Caco-2 (cell line): ENCODE data around the gene CDKAL1. TPM values are rescaled to one million over a fixed set of nuclear protein-coding genes. Genes with fewer than 3 reads are reported as not detected.

Source experiments
- BruUV-seq: library from RNA; stranded (reverse); fragments of 400-500 nt; replicated peaks from 2 replicates; lab custom pipeline; 2021; lab: Mats Ljungman, UMichigan
- CTCF ChIA-PET: fragments of 300-600 bp; sonication (Branson Sonifier 250); formaldehyde crosslinking; loops from one replicate; lab custom pipeline; 2022; ENCODE audit warnings: antibody characterized with exemption; lab: Charles Lee
- POLR2A ChIA-PET: fragments of 300-600 bp; sonication (Branson Sonifier 250); formaldehyde crosslinking; loops from one replicate; lab custom pipeline; 2022; ENCODE audit warnings: antibody characterized with exemption; lab: Charles Lee
- DNase-seq, 2 experiments: peaks; one replicate each; pipeline versions ENCODE4 v3.0.0 to v3.0.0-alpha.2; 2020 to 2022
- H3K27me3 ChIP-seq: replicated peaks from 2 replicates; pipeline ENCODE4 v1.6.0; 2011; ENCODE audit warnings: low read length; ENCODE audit not compliant: control insufficient read depth, insufficient read depth
- H3K36me3 ChIP-seq: 2 replicates; pipeline ENCODE4 v1.5.1; 2011; ENCODE audit warnings: low read length; ENCODE audit not compliant: control insufficient read depth, insufficient read depth
- H3K4me1 ChIP-seq: fragments of 250-450 bp; sonication (Bioruptor Pico); 2 replicates; pipeline ENCODE4 v1.5.1; 2020; ENCODE audit warnings: mild to moderate bottlenecking
- H3K4me3 ChIP-seq: 2 replicates; pipeline ENCODE4 v1.5.1; 2011; ENCODE audit warnings: low read depth, mild to moderate bottlenecking, control low read depth, low read length
- H3K9me3 ChIP-seq: fragments of 250-450 bp; sonication (Bioruptor Pico); 2 replicates; pipeline ENCODE4 v1.5.1; 2020; ENCODE audit warnings: mild to moderate bottlenecking, moderate library complexity
- H3K27ac Mint-ChIP-seq: one replicate; pipeline ENCODE4 v1.8.0; 2022; ENCODE audit warnings: mixed read lengths; ENCODE audit not compliant: unreplicated experiment
- H3K27me3 Mint-ChIP-seq: one replicate; pipeline ENCODE4 v1.8.0; 2022; ENCODE audit warnings: mixed read lengths; ENCODE audit not compliant: insufficient read depth, unreplicated experiment
- H3K36me3 Mint-ChIP-seq: one replicate; pipeline ENCODE4 v1.8.0; 2022; ENCODE audit warnings: mild to moderate bottlenecking, mixed read lengths; ENCODE audit not compliant: insufficient read depth, unreplicated experiment
- H3K4me1 Mint-ChIP-seq: one replicate; pipeline ENCODE4 v1.8.0; 2022; ENCODE audit warnings: low read depth, mixed read lengths; ENCODE audit not compliant: unreplicated experiment
- H3K4me3 Mint-ChIP-seq: one replicate; pipeline ENCODE4 v1.8.0; 2022; ENCODE audit warnings: mild to moderate bottlenecking, moderate library complexity, mixed read lengths; ENCODE audit not compliant: unreplicated experiment
- H3K9me3 Mint-ChIP-seq: one replicate; pipeline ENCODE4 v1.8.0; 2022; ENCODE audit warnings: mixed read lengths; ENCODE audit not compliant: unreplicated experiment
- intact Hi-C: fragments of 100-400 bp; cut with micrococcal nuclease; formaldehyde crosslinking; loops from one replicate; pipeline ENCODE4 v1.10.0; 2022; ENCODE audit not compliant: unreplicated experiment
- total RNA-seq: library from RNA; stranded (reverse); gene quantifications from 2 replicates; pipeline ENCODE4 v1.2.3, GENCODE V29; 2022
- TF ChIP-seq, protein P1 (sequence below), 2 experiments: fragments of 200-600 bp in 1 of 2; IDR thresholded peaks; 1 replicate in 1 of 2; 2 replicates in 1 of 2; pipeline versions ENCODE4 v1.5.1 to v1.8.0; 2011 to 2022; ENCODE audit warnings: antibody characterized with exemption in 1 of 2, control low read depth in 1 of 2, inconsistent platforms in 1 of 2, low read depth in 1 of 2, low read length in 1 of 2, mild to moderate bottlenecking in 1 of 2, moderate library complexity in 1 of 2; ENCODE audit not compliant: insufficient read depth in 1 of 2, severe bottlenecking in 1 of 2, unreplicated experiment in 1 of 2

The CDKAL1 gene
- total RNA-seq, 1 experiment from 2014 or later = 18.7 TPM

DNA sequence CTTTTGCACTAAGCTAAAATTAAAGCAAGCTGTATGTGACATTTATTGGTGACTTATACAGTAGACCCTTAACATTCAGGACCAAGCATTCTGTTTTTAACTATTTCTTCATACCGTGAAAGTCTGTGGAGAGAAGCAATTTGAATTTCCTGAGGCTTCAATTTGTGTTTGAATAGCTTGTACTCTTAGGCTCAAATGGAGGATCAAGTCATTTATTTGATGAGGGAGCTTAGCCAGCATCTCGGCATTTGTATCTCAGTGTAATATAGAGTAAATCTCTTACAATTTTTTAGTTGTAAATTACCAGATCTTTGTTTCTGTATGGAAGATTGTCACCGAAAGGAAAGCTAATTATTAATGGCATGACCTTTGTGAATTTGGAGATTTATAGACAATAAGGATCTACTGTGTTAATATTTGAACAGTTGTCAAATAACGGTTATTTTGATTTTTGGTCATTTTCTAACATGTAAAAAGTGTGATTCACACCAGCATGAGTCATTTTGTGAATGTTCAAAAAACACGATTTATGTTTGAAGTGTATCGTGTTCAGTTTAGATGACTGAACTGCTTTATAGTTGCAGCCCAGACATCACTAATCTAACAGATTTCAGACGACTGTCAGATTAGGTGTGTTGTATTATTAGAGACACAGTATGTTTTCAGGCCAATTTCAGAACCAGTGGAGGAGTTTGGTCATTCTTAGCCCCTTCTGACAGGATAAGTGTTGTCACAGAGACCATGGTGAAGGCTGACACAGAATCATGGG lies 332.9 kb downstream of the CDKAL1 start:
- no peaks in the 10 kb centered on the region for H3K9me3 Mint-ChIP-seq
- no peaks in the 10 kb centered on the region for H3K36me3 Mint-ChIP-seq
- CTCF ChIA-PET = no interaction called here
- H3K4me1 Mint-ChIP-seq = no peaks in the 10 kb centered on the region
- POLR2A ChIA-PET = no interaction called here
- Histone ChIP-seq H3K4me1 (peaks cover 14% of the 10 kb centered on the region), H3K4me3 (no peak overlapping the region), H3K27me3 (no peaks in the 10 kb centered on the region), H3K9me3 (no peaks in the 10 kb centered on the region), H3K36me3 (no peaks in the 10 kb centered on the region)
- no peak overlapping the region for H3K4me3 Mint-ChIP-seq
- TF ChIP-seq, protein P1, sequence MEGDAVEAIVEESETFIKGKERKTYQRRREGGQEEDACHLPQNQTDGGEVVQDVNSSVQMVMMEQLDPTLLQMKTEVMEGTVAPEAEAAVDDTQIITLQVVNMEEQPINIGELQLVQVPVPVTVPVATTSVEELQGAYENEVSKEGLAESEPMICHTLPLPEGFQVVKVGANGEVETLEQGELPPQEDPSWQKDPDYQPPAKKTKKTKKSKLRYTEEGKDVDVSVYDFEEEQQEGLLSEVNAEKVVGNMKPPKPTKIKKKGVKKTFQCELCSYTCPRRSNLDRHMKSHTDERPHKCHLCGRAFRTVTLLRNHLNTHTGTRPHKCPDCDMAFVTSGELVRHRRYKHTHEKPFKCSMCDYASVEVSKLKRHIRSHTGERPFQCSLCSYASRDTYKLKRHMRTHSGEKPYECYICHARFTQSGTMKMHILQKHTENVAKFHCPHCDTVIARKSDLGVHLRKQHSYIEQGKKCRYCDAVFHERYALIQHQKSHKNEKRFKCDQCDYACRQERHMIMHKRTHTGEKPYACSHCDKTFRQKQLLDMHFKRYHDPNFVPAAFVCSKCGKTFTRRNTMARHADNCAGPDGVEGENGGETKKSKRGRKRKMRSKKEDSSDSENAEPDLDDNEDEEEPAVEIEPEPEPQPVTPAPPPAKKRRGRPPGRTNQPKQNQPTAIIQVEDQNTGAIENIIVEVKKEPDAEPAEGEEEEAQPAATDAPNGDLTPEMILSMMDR (IDR thresholded peaks at IDR 0.05; ENCODE audit: insufficient read depth in 1 of 2, low read depth in 1 of 2, low read length in 1 of 2, severe bottlenecking in 1 of 2, unreplicated experiment in 1 of 2) = no peak
- H3K27me3 Mint-ChIP-seq = no peaks in the 10 kb centered on the region
- H3K27ac Mint-ChIP-seq = no peak overlapping the region
- no TSS peak for BruUV-seq
- DNase-seq = no peak
- intact Hi-C loops = no loop called here

DNA sequence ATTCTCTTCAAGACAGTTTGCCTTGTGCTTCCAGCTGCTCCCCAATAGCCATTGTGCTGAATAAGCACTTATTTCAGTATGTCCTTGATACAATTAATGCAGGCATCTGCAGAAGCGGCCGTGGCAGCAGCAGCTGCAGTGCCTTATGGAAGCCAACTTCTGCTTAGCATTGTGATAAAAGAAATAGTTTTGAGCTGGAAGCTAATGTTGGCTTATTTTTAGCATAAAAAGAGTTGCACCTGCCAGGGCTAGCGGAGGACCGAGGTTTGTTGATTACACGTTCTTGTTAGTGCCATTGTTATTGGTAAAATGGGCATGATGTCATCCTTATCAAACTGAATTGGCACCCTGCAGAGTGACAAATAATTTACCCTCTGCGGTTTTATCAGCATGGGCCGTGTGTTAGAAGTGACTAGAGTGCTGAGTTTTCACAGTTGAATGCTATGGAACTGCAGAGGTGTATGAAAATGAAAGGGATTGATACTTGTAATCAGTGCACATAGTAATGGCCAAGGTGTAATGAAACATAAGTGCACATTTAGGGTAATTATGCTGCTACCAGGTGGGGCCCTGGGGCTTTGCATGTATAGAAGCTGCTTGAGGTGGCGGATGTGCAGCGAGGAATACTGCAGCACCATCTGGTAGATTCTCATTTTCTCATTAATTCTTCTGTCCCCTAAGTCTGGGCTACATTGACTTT lies 334.3 kb downstream of the CDKAL1 start:
- Histone ChIP-seq H3K4me1 (peaks cover 14% of the 10 kb centered on the region), H3K27me3 (no peaks in the 10 kb centered on the region), H3K36me3 (no peaks in the 10 kb centered on the region), H3K4me3 (no peak overlapping the region), H3K9me3 (no peaks in the 10 kb centered on the region)
- CTCF ChIA-PET = no interaction called here
- Mint-ChIP-seq H3K27ac (no peak overlapping the region), H3K4me1 (no peaks in the 10 kb centered on the region), H3K9me3 (no peaks in the 10 kb centered on the region), H3K27me3 (no peaks in the 10 kb centered on the region), H3K36me3 (peaks cover 2% of the 10 kb centered on the region), H3K4me3 (no peak overlapping the region)
- DNase-seq = no peak
- POLR2A ChIA-PET = no interaction called here
- no TSS peak for BruUV-seq
- intact Hi-C loops = no loop called here
- TF ChIP-seq, protein P1 (IDR thresholded peaks at IDR 0.05; ENCODE audit: insufficient read depth in 1 of 2, low read depth in 1 of 2, low read length in 1 of 2, severe bottlenecking in 1 of 2, unreplicated experiment in 1 of 2) = no peak

DNA sequence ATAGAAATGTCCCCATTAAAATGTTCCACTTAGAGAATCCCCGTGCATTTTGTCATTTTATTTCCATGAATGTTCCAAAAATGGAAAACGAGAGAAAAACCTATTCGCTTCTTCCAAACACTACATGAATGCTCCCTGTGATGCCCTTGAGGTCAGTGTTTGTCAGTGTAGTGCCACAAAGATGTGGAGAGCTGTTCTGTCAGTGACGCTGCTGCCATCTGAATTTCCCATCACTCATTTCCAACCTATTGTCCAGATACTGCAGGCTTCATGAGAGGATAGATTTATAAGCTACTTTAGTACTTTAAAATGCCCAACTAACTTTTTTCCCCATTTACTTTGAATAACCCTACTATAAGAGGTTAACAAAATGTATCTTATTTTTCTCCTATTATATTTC lies 335.8 kb downstream of the CDKAL1 start:
- H3K9me3 ChIP-seq = no peaks in the 10 kb centered on the region
- no peak overlapping the region for H3K4me3 Mint-ChIP-seq
- peaks cover 6% of the 10 kb centered on the region for H3K36me3 Mint-ChIP-seq
- intact Hi-C loops = loop anchor here (10.0 kb wide), 1 partner anchor 305 kb away; no protein-coding TSS in a partner anchor
- no peaks in the 10 kb centered on the region for H3K27me3 ChIP-seq
- H3K27me3 Mint-ChIP-seq = no peaks in the 10 kb centered on the region
- no TSS peak for BruUV-seq
- no peaks in the 10 kb centered on the region for H3K9me3 Mint-ChIP-seq
- DNase-seq = no peak
- CTCF ChIA-PET = no interaction called here
- peaks cover 14% of the 10 kb centered on the region for H3K4me1 ChIP-seq
- H3K4me3 ChIP-seq = no peak overlapping the region
- H3K36me3 ChIP-seq = no peaks in the 10 kb centered on the region
- TF ChIP-seq, protein P1 (IDR thresholded peaks at IDR 0.05; ENCODE audit: insufficient read depth in 1 of 2, low read depth in 1 of 2, low read length in 1 of 2, severe bottlenecking in 1 of 2, unreplicated experiment in 1 of 2) = no peak
- no peaks in the 10 kb centered on the region for H3K4me1 Mint-ChIP-seq
- no peak overlapping the region for H3K27ac Mint-ChIP-seq
- POLR2A ChIA-PET = no interaction called here
